Activated effector memory CD4-positive, alpha-beta T cell treated with Interleukin-2 at 50 U/mL for 16 hours (primary cell): ENCODE measurements around the gene KIF3A.

Experiments used
- DNase-seq: peaks from one replicate; pipeline ENCODE4 v3.0.0-alpha.2; 2020

KIF3A gene

DNA sequence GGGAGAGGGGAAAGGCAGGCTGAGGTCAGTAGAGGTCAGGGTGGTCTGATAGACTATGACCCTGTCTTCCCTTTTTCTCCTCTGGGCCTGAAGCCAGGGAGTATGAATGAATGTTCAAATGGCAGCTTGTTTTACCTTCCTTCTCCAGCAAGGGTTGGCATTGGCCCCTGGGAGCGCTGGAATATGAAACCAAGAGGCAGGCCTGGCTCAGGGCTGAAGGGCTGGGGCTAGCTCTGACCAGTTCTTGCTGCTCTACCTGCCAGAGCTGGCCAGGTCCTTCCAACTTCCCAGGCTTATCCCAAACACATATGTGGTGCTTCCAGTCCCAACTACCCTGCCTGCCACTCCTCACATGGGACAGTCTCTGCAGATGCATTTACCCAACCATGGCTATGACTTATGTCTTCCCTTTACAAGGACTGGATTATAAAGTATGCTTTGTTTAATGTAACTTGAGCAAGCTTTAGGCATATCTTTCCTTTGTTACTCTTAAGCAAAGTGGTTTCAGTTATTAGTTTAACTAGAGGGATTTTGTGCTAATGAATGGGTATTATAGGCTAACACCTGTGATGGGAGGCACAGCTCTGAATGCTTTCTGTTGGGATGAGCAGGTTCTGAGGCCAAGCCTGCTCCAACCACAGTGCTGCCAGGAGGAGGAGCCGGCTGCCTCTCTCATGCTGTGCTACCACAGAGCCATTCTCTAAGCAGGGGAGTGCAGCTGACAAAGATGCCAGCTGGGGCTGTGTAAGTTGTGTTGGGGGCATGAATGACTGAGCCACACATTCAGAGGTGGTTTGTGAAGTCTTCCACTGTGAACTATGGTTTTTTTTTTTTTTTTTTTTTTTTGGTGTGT is 16.0 kb upstream of the KIF3A start:
- no peak for DNase-seq

DNA sequence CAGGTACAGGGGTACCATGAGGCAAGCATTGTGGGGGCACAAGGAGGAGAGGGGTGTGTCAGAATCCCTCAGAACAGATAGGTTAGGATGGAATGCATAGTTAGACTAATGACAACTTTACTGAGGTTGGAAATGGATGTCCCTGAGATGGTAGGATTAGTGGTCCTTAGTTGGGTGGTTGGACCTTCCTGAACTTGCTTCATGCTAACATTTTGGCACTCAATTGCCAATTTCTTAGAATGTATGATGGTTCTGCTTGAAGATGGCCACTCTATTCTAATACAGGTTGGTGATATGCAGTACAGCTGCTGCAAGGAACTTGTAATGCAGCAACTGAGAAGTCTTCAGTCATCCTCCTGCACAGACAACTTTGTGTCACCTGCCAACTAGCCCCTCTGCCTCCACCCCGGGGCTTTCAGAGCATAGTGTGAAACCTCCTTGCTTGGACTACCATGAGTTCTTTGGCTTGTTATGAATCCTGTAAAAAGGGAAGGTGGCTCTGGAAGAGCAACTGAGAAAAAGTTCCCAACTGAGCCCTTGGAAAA is 15.3 kb upstream of the KIF3A start:
- DNase-seq: no peak

DNA sequence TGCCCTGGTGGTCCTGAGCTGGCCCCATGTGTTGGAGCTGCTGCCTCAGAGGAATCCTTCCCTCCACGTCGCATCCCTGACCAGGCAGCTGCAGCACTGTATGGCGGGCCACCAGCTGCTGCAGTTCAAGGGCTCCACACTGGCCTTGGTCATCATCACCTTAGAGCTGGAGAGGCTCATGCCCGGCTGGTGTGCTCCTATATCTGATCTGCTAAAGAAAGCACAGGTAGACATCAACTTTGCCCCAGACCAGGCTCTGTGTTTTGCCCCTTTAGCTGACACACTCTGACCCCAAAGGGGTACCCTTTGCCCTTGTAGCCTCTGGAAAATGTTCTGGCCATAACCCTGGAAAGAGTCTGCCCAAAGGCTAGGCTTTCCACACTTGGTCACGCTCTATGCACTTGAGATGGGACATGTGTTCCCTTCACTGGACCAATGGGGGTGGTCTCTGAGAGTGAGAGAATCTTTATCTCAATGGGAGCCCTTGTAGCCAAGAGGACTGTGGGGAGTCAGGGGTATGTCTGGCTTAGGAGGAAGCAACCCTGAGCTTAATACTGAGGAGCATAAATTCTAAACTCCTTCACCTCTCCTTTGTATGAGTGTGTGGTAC is 14.7 kb upstream of the KIF3A start:
- DNase-seq: no peak

DNA sequence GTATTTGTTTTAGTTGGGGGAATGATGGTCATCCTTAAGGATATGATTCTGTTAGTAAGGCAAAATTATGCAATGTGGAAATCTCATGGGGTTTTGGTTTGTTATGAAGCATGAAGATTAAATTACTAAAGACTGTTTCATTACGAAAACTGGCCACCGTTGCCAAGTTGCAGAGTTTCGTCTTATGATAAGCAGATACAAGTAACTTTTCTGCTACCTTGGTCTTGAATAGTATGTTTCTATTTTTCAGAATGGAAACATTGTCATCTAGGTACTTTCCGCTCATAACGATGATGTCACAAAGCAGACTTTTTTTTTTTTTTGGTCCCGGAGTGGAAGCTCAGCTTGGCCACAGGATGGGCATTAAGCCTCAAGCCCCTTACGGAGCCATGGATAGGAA is 14.1 kb upstream of the KIF3A start:
- no peak for DNase-seq

DNA sequence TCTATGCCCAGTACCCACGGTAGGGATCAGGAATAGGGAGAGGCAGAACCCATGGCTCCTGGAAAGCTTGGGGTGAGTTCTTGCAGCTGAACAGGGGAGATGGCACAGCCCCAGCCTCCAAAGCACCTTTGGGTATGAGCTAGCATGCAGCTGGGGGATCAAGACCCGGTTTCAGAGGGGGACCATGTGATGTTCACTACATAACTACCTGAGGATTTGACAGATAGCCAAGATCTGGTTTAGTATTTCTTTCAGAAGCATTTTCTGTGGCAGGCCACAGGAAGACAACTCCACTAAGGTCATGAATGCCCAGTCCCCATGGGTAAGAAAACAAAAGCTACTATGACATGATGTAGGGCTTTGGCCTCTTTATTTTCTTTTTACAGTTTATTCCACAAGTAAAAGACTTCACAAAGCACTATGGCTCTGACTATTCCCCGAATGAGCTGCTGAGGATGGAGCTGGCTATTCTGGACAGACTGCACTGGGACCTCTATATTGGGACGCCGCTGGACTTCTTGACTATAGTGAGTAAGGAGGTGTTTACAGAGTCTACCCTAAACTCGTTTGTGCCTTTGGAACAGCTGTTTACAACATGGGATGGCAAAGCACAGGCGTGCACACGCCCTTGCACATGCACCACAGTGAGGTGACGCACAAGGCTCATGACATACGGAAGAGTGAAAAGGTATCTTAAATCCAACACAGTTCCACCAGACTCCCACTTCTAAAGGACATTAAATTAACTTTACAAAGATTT is 13.3 kb upstream of the KIF3A start:
- no peak for DNase-seq

DNA sequence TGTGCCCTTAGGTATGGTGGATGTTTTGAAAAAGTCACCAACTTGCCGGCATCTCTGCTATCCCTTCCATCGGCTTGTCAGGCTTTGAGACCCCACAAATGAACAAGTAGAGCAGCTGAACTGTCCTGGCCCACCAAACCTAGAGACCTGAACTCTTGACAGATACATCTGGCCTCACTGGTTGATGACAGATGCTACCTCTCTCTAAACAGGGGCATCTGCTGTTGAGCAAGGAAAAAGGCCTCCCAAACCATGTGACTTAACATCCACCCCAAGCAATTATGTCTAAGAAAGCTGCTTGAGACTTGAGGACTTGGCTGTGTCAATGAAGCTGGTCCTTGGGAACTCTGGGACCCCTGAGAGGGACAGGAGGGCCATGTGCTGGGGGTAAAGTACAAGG is 12.2 kb upstream of the KIF3A start:
- DNase-seq: no peak

DNA sequence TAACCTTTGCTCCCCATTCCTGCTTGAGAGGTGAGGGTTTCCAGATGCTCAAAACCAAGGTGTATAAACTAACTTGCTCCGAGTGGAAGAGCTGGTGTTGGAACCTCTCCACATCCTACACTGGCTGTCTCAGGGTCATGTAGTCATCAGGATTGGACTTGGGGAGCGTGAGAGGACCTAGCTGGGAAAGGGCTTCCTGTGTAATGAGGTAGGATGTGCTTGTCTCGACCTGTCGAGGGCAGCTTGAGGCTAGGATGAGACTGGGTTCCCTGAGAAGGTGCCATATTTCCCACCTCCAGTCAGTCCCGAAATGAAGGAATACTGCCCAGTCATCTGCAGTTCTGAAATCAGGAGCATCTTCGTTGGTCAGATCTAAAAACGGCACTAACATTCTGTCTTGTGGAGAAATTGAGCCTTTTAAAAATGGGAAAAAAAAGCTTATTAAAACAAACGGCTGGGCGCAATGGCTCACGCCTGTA is 11.2 kb upstream of the KIF3A start:
- DNase-seq: no peak

DNA sequence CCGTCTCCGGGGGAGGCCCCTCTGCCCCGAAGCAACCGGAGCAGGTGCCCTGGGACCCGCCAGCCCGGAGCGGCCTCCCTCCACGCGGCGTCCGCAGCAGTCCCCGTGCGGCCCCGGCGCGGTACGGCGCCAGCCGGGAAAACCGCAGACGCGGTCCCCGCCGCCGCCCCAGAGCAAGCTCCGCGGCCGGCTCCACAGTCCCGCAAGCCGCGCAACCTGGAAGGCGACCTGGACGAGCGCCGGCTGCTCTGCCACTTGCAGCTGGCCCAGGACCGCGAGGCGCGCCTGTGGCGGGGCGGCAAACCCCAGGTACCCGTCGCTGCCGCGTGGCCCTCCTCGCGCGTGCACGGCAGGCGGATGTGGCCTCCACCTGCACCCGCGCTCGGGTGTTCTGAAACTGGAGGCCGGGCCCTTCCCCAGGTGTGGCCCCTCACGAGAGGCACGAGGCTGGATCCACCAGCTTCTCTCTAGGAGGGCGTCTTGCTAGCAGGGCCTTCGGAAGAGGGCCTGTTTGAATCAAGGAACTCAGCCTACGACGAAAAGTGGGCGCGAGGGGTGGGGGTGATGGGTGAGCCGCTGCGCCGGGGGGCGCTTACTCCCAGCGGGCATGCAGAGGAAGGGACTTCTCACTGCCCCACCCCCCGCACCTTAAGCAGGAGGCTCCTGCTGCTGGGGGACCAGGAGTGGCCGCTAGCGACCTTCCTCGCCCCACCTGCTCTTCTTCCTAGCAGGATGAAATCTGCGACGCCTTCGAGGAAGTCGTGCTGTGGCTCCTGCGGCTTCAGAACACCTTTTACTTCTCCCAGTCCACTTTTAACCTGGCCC is 10.5 kb upstream of the KIF3A start:
- DNase-seq: peak; percentile 61

DNA sequence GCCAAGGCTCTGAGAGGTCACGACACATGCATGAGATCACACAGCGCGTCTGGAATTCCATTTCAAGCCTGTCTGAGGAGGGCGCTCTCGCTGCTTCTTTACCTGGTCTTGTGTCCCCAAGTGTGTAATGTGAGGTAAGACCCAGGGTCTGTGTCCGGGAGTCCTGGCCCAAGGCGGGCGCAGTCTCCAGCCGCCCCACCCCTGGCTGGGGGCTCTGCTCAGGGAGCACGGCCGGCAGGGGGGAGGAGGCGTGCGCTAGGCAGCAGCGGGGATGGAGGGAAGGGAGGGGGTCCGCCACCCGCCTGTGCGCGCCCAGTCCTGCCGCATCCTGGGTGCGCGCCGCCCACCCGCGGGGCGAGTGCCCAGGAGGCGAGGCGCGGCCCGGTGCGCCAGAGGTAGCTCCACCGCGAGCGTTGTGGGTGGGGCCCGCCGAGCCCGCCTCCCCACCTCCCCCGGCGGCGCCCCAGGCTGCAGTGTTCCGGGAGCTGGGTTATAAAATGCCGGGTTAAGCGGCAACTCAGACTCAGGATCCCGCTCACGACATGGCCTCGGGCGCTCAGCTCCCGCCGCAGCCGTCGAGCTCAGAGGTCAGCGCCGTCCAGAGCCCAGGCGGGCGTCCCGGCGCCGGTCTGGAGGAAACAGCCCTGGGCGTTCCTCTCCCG is 9.7 kb upstream of the KIF3A start, which contains the start of gene CCNI2:
Gene CCNI2, plus strand, starts transcription at position 473 of the 662 bp plus-strand sequence. Its CDS starts 70 bp downstream, at position 543.
- DNase-seq: peak; percentile 68

DNA sequence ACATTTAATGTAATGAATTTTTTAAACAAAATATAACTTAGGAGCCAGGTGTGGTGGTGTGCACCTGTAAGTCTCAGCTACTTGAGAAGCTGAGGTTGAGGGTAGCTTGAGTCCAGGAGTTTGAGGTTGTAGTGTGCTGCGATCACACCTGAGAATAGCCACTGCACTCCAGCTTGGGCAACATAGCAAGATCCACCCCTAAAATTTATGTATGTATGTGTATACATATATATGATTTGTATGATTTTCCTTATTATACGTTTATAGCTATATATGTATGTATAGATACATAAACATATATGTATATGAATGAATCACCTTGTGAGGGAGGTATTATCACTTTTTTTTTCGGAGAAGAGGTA is 9.2 kb upstream of the KIF3A start:
- DNase-seq: no peak

DNA sequence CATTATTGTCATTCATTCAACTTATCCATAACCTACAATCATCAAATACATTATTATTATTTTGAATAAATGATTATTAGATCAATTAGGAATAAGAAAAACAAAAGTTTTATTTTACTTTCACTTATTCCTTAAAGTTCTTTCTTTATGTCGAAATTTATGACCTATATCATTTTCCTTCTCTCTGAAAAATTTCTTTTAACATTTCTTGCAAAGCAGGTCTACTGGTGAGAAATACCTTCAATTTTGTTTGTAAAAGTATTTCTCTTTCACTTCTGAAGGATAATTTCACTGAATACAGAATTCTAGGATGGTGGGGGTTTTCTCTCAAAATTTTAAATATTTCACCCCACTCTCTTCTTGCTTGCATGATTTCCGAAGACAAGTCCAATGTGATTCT is 7.3 kb upstream of the KIF3A start:
- no peak for DNase-seq

DNA sequence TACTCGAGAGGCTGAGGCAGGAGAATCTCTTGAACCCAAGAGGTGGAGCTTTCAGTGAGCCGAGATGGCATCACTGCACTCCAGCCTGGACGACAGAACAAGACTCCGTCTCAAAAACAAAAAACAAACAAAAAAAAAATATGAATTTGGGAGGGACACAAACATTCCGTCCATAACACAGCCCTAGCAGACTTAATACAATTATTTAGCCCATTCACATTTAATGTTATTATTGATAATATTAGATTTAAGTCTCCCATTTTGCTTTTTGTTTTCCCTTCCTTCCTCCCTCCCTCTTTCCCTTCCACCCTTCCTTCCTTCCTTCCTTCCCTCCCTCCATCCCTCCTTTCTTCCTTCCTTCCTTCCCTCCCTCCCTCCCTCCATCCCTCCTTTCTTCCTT is 5.3 kb upstream of the KIF3A start:
- DNase-seq: no peak

DNA sequence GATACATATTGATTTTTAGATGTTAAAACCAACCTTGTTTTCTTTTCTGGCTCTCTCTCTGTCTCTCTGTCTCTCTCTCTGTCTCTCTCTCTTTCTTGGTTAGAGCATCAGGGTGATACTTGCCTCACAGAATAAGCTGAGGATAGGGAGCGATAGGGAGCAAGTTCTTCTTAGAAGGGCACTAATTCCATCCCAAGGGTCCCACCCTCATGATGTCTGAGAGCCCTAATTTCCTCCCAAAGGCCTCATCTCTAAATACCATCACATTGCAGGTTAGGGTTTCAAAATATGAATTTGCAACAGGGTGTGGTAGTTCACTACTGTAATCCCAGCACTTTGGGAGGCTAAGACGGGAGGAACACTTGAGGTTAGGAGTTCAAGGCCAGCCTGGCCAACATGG is 4.8 kb upstream of the KIF3A start:
- DNase-seq: no peak

DNA sequence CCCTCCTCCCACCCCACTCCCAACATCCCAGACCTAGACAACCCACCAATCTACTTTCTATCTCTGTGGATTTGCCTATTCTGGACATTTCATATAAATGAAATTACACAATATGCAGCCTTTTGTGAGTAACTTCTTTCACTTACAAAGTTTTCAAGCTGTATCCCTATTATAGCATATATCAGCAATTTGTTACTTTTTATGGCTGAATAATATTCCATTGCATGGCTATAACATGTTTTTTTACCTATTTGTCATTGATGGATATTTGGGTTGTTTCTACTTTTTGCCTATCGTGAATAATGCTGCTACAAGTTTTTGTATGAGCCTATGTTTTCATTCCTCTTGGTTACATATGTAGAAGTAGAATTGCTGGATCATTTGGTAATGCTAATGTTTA is 1.9 kb upstream of the KIF3A start:
- DNase-seq: no peak

DNA sequence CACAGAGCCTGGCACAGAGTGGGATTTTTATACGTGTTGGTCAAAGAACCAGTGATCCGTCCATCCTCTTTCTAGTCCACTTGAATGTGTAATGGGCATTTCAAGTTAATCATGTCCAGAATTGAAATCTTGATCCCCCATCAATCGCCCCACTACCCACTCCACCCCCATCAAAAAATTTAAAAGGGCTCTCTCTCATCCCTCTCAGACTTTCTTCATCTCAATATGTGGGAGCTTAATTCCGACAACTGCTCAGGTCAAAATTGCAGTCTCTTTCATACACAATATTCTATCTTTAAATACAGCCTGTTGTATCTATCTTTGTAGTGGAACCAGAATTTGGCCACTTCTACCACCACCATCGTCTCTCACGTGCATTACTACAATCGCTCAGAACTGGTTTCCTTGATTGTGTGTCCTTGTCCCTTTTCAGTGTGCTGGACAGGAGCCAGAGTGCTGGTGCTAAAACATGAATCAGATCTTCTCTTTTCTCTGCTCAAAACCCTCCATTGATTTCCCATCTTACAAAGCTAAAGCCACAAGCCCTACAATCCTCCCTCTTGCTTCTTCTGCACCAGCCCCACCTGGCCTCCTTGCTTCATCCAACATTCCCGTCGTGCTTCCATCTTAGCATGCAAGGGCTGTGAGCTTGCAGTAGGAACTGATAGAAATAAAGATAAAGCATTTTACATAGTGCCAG is 786 bp upstream of the KIF3A start:
- DNase-seq: no peak

DNA sequence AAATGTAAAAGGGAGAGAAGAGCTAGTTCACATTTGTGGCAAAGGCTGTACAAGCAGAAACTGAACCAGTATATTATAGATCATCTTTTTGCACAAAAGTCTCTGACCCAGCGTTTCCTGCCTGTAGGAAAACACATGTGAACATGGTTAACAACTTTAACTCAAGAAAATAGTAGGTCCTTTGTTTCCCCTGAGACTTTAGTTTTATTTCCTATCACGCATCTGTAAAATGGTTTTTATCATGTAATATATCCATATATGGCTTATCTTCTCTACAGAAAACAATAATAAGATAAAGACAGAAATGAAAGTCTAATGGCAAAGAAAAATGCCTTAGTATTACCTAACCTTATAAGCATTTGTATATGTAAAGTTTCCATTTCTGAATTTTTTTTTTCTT is 2.7 kb downstream of the KIF3A start:
- DNase-seq: no peak

DNA sequence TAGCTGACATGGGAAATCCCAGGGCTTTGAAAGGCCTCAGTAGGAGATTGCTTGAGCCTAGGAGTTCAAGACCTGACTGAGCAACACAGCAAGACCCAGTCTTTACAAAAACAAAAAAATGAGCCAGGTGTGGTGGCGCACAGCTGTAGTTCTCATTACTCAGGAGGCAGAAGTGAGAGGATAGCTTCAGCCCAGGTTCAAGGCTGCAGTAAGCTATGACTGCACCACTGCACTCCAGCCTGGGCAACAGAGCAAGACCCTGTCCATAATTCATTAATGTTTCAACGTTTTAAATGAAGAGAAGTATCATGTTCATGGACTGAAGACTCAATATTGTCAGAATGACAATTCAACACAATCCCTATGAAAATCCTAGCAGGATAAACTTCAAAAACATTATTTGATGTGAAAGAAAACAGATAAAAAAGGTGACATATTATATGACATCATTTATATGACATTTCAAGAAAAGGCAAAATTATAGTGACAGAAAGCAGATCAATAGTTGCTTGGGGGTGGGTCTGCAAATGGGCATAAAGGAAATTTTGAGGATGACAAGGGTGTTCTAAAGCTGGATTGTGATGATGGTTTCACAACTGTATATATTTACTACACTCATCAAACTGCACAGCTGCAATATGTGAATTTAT is 3.7 kb downstream of the KIF3A start:
- no peak for DNase-seq

DNA sequence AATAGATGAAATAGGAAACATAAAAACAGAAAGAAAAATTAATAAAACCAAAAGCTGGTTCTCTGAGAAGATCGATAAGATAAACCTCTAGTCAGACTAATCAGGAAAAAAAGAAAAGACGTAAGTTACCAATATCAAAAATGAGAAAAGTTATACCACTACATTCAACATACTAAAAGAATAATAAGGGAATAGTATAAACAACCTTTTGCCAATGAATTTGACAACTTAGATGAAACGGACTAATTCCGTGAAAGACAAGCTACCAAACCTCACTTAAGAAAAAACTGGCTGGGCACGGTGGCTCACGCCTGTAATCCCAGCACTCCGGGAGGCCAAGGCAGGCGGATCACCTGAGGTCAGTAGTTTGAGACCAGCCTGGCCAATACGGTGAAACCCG is 7.5 kb downstream of the KIF3A start:
- DNase-seq: no peak

DNA sequence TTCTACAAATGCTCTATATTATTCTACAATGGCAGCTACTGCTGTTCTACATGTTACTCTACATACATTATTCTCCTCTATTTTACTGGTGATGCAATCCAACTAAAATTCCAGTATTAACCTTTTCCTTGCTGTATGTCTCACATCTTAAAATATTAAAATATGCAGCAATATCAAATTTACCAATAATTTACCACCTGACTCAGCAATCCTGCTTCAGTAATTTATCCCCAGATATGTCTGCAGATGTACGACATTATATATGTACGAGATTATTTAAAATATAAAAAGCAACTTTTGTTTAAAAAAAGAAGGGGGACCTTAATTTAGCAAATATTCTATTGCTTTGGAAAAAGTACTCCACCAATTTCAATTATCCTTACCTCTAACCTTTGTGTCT is 11.6 kb downstream of the KIF3A start:
- DNase-seq: no peak

DNA sequence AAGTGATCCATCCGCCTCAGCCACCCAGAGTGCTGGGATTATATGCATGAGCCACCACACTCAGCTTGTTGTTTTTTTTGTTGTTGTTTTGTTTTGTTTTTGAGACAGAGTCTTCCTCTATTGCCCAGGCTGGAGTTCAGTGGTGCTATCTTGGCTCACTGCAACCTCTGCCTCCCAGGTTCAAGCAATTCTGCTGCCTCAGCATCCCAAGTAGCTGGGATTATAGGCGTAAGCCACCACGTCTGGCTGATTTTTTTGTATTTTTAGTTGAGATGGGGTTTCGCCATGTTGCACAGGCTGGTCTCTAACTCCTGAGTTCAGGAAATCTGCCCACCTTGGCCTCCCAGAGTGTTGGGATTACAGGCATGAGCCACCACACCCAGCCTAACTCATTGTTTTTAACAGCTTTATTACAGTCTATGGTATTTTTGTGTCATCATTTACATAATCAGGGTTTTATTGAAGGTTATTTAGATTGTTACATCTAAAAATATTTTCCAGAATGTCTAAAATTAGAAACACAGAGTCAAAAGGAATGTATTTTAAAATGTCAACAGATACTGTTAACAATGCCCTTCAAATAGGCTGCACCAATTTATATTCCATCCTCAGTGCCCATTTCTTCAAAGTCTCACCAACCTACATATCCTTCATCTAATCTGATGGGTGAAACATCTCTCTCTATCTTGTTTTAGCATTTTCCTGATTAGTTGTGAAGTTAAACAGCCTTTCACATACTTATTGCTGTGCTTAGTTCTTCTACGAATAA is 18.6 kb downstream of the KIF3A start:
- no peak for DNase-seq
